RWPE1 (cell line): ENCODE measurements around the gene INTS13.

ENCODE experiments used
- CTCF ChIA-PET: fragments of 350-600 bp; sonication (Branson Sonifier 250); formaldehyde crosslinking; extraction: SDS; loops from one replicate; lab custom pipeline; 2021; lab: Yijun Ruan, JAX
- POLR2A ChIA-PET: fragments of 400-600 bp; formaldehyde crosslinking; extraction: SDS; loops from one replicate; lab custom pipeline; 2020; ENCODE audit warnings: antibody characterized with exemption; ENCODE audit not compliant: low non-redundant PET; lab: Yijun Ruan, JAX
- DNase-seq: peaks from one replicate; pipeline ENCODE4 v3.0.0; 2012; ENCODE audit warnings: low spot score
- H3K27ac ChIP-seq: fragments of 450-650 bp; 2 replicates; pipeline ENCODE4 v1.5.1; 2017
- TF ChIP-seq, protein P1 (sequence below): fragments of 450-650 bp; conservative IDR thresholded peaks from 2 replicates; pipeline ENCODE4 v1.5.1; 2017; ENCODE audit warnings: low read depth, mild to moderate bottlenecking

INTS13 gene

DNA sequence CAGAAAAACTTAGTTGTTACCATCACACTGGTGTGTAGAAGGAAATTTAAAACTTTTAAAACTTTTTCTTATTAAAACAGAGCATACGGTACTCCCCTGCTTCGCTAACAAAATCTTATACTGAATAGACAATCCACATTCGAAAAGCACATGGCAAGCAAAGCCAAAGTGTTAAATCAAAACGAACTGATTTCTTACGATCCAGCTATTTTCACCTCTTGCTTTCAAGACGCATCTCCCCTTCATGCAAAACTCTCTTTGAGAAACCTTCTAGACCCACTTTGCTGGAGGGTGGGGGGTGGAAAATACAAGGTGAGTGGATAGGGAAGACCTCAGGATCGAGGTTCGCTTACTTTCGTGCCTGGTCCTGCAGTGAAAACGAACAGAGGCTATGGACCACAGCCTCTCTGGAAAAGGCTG is 328 bp downstream of the INTS13 start:
- H3K27ac ChIP-seq, result peak overlapping the region; percentile 93
- CTCF ChIA-PET, result interaction anchor here (0.6 to 0.8 kb wide), 2 partner anchors 15 to 421 kb away, joined by 3 to 4 read pairs; no protein-coding TSS in a partner anchor
- TF ChIP-seq, protein P1, sequence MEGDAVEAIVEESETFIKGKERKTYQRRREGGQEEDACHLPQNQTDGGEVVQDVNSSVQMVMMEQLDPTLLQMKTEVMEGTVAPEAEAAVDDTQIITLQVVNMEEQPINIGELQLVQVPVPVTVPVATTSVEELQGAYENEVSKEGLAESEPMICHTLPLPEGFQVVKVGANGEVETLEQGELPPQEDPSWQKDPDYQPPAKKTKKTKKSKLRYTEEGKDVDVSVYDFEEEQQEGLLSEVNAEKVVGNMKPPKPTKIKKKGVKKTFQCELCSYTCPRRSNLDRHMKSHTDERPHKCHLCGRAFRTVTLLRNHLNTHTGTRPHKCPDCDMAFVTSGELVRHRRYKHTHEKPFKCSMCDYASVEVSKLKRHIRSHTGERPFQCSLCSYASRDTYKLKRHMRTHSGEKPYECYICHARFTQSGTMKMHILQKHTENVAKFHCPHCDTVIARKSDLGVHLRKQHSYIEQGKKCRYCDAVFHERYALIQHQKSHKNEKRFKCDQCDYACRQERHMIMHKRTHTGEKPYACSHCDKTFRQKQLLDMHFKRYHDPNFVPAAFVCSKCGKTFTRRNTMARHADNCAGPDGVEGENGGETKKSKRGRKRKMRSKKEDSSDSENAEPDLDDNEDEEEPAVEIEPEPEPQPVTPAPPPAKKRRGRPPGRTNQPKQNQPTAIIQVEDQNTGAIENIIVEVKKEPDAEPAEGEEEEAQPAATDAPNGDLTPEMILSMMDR, result no peak
- DNase-seq, result no peak
- POLR2A ChIA-PET, result no interaction called here

DNA sequence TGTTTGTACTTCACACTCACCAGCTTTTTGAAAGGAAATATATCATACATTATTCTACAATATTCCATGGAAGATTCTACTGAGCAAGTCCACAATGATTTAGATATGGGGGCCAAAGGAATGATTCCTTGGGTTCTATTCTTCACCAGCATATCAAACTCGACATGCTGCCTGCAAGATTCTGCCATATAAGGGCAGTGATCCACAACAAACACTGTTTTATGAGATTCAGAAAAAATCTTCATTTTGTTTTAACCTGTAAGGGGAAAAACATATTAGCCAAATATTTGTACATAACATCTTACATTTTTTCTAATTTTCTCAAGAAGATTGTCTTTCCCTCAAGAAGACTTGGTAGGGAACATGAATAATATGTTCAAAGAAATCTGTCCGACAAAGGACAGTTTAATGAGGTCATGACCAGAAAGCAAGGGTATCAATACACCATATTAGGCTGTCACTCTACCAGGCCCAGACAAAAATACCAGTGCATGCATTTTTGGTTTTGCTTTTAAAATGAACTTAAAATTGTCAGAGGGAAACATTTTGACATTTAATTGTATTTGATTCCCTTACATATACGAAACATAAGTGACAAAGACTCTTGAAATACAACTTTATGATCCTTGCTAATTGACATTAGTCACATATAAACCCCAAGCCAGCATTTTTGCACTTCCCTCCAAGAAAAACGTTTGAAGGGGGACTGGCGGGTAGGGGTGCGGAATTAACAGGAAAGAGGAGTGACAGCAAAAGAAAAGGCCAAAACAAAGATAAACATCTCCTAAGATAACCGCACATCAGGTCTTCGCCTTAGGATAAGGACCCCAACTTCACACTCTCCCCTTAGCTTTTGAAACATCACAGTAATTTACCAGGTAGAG is 980 bp downstream of the INTS13 start:
- DNase-seq, result no peak
- ChIA-PET CTCF (interaction anchor here (0.6 to 0.8 kb wide), 2 partner anchors 14 to 421 kb away, joined by 3 to 4 read pairs; no protein-coding TSS in a partner anchor), POLR2A (no interaction called here)
- H3K27ac ChIP-seq, result no peak overlapping the region
- TF ChIP-seq, protein P1, result no peak

DNA sequence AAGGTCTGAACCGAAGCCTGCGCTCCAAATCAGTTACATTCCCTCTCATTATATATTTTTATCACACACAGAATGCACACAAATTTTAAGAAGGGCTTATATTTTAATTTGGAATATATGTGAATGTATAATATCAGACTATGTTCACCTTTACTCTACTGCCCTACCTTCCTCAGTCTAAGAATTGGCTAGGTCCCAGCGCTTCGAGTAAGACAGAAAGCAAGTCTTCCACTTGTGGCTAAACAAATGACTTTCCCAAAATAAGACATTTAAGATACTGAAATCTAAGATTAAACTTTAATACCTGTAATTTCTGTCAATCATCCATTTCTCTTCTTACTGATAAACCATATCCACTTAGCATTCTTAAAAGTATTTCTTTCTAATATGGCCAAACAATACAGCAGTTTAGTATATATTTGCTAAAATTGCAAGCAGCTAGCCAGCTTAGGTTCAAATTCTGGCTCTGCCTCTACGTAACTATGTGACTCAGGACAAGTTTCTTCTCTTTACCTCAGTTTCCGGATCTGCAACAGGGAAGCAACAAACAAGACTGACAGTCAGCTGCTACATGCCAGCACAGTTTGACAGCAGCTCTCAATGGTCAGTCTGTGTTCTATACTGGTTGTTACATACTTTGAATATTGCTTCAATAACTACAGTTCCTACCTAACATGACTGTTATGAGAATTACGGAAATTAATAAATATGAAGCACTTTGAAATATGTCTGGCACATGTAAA is 2.0 kb downstream of the INTS13 start:
- TF ChIP-seq, protein P1, result no peak
- ChIA-PET POLR2A (no interaction called here), CTCF (no interaction called here)
- no peak for DNase-seq
- H3K27ac ChIP-seq, result no peak overlapping the region

DNA sequence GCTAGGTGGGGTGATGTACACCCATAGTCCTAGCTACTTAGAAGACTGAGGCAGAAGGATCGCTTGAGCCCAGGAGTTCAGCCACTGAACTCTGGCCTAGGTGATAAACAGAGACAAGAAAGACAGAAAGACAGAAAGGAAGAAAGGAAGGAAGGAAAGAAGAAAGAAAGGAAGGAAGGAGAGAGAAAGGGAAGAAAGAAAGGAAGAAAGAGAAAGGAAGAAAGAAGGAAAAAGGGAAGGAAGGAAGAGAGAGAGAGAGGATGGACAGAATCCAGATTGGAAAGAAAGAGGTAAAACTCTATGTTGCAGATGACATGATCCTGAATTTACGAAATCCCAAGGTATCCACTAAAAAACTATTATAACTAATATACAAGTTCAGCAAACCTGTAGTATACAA is 8.2 kb downstream of the INTS13 start:
- DNase-seq, result no peak
- TF ChIP-seq, protein P1, result no peak
- ChIA-PET POLR2A (no interaction called here), CTCF (interaction anchor here (1.1 kb wide), 1 partner anchor 53 kb away, joined by 3 read pairs; no protein-coding TSS in a partner anchor)
- no peak overlapping the region for H3K27ac ChIP-seq

DNA sequence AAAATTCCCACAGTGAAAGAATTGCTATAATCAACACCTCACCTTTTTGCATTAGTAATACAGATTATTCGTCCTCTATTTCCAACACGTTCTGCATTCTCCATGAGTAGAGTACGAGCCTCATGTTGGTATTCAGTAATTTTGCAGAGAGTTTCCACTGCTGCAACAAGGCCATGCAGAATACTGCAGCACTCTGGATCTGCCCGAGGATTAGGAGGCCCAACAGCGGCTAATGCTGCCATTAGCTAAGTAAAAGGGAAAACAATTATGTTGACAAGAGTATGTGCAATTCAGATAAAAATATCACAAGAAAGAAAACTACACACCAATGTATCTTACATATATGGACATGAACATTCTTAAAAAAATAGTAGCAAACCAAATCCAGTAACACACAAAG is 9.1 kb downstream of the INTS13 start:
- no peak for DNase-seq
- no peak overlapping the region for H3K27ac ChIP-seq
- ChIA-PET POLR2A (no interaction called here), CTCF (no interaction called here)
- TF ChIP-seq, protein P1, result no peak

DNA sequence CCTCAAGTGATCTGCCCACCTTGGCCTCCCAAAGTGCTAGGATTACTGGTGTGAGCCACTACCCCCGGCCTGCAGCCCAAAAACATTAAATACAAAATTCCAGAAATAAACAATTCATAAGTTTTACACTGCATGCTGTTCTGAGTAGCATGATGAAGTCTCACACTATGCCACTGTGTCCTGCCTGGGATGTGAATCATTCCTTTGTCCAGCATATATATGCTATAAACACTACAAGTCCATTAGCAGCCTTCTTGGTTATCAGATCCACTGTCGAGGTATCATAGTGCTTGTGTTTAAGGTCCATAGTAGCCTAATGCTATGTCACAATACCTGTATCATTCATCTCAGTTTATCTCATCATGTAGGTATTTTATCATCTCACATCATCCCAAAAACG is 15.9 kb downstream of the INTS13 start:
- CTCF ChIA-PET, result no interaction called here
- TF ChIP-seq, protein P1, result no peak
- no peak overlapping the region for H3K27ac ChIP-seq
- no peak for DNase-seq
- POLR2A ChIA-PET, result no interaction called here
